ENCODE measurements around the gene RCBTB1.

Gene RCBTB1

DNA sequence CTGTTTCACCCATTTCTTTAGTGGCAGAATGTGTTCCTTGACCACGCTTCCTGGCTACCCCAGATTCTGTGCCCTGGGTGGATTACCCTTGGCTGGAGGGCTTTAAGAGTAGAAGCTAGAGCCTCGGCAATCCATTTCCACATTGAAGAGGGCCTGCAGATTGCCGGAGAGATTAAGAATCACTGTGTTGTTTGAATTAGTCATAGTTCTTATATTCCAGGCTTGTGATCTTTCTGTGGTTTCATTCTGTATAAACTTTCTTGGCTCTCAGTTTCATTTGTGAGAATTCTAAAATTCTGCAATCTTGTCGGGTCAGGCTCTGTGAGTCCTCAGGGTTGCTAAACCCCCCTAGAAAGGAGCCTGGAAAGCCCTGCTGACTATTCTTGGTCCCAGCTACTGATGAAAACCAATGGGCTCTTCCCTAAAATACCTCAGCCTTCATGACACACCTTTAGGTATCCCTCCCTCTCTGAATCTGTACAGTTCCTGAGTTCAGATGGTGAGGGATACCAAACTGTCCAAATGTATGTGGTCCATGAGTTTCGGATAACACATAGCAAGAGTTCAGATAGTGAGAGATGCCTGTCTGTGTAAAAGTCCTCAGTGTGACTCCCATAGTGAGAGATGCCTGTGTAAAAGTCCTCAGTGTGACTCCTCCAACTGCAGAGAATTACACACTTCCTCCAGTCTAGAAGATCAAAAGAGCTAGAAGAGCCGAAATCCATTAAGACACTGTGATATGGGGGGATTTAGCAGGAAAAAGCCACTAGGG, 85.3 kb downstream of the RCBTB1 start:
- peak in 1 of 2 donors; percentile 5 for DNase-seq

GRCh38 chr13:49498206-49498605, 87.2 kb downstream of the RCBTB1 start:
- no peak for DNase-seq

GRCh38 chr13:49497272-49497671, 88.1 kb downstream of the RCBTB1 start:
- DNase-seq: no peak

DNA sequence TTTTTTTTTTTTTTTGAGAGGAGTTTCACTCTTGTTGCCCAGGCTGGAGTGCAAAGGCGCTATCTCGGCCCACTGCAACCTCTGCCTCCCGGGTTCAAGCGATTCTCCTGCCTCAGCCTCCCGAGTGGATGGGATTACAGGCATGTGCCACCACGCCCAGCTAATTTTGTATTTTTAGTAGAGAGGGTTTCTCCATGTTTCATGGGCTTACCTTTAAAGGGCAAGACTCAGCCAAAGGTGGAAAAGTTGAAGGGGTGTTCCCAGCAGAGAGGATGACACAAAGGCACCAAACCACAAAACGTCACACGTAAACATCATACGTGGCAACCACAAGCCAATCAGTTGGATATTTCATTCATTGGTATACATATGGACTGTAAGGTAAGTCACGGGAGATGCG, 88.5 kb downstream of the RCBTB1 start:
- DNase-seq: peak; percentile 39 to 47

- peak; percentile 78 to 79 for DNase-seq
These were observed 89.3 kb downstream of the RCBTB1 start, which contains the start of gene PHF11 for GRCh38 chr13:49495783-49496762. Gene PHF11, plus strand, starts transcription at chr13:49495953. Its CDS starts 49 bp downstream, at chr13:49496002.

DNA sequence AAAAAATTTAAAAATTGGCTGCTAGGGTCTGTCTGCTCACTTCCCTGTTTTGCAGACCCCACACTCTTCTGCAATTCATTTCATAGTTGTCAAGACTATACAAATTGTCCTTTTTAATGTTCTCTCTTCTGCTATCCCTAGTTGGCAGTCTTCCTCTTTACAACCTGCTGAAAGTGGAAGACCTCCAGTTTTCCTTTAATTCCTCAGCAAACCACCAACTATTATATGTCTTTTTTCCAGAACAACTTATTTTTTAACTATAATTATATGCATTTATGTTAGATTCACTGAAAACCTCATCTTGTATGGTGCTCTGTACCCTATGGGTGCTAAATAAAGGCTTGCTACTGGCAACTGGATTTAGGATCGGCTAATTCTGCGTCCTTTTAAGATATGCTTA, 90.7 kb downstream of the RCBTB1 start:
- DNase-seq: no peak

DNA sequence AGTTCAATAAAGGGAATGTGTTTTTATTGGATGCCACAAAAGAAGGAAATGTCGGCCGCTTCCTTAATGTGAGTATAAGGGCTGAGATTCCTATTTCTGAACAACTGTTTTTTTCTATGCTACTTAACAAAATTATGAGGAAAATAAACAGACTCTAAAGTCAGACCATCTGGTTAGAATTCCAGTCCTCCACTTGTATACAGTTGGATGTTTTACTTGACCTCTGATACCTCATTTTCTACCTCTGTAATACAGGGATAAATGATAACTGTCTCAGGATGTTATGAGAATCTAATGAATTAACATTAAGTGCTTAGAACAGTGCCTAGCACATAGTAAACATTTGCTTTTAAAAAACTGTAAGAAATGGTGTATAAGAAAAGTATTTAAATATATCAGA, 96.8 kb downstream of the RCBTB1 start:
- DNase-seq: no peak

Measured in stimulated activated CD4-positive, alpha-beta T cell treated with anti-CD3 and anti-CD28 coated beads, Interleukin-2, amount 100 ng/mL, for 48 hours (primary cell).